ENCODE data around the gene DEFB124. TPM values are rescaled to one million over a fixed set of nuclear protein-coding genes. Genes with fewer than 3 reads are reported as not detected.

DEFB124 gene
- total and polyA plus RNA-seq, 2 of the 8 experiments (the other 6 are each of a cell fraction or from before 2014, with no cell fraction given), result not detected

DNA sequence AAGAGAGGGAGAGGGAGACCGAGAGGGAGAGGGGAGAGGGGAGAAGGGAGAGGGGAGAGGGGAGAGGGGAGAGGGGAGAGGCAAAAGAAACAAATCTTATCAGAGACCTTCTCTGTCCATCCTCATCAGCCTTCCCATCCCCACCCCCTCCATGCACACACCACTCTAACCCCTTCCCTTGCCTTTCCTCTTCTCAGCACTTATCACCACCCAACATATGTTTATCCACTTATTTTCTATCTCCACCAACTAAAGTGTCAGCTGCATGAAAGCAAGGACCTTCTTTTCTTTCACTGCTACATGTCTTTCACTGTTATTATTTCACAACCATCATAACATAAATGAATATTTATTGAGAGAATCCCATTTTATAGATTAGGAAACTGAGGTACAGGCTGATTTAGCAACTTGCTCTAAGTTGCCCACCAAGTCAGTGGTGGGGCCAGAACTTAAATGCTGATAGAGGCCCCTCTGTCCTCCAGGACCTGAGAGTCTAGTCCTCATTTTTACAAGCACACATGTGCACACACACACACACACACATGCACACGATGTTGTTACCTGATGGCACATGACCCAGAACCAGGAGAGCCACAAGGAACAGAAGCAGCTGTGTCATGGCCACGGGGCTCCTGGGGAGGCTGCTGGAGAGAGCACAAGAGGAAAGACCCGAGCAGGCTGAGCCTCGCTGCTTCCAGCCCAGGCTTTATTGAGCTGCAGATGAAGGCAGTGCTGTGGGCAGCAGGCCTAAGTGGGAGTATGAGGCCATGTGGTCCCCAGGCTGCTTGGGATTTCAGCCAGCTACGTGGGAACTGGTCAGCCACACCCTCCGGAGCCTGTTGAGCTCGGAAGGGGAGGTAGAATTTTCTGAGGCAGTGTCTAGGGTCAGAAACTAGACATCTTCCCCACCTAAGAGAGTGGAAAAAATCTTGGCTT, 2.3 kb downstream of the DEFB124 start:
- Histone ChIP-seq H2BK12ac (ENCODE audit: low read depth, low read length) (no peak overlapping the region), H3K4me2 (ENCODE audit: insufficient read depth in 1 of 2, low read depth in 2 of 2, low read length in 2 of 2) (no peak overlapping the region), H3K14ac (ENCODE audit: insufficient read length) (no peak overlapping the region), H3K79me2 (ENCODE audit: control insufficient read depth in 1 of 2, insufficient read depth in 2 of 2, low read length in 2 of 2) (no peaks in the 10 kb centered on the region), H3K36me3 (ENCODE audit: control insufficient read depth in 2 of 4, insufficient read depth in 4 of 4, low read length in 3 of 4) (no peaks in the 10 kb centered on the region), H3K79me1 (ENCODE audit: low read depth, low read length) (no peaks in the 10 kb centered on the region), H3K4ac (replicated peaks; ENCODE audit: insufficient read length, low read depth, low read length) (no peak overlapping the region), H3K23me2 (ENCODE audit: low read depth, low read length) (no peaks in the 10 kb centered on the region), H3K9ac (replicated peaks in 1 of 4; ENCODE audit: extremely low read depth in 1 of 4, low read depth in 3 of 4, low read length in 3 of 4) (no peak overlapping the region), H3K27me3 (replicated peaks in 1 of 4; ENCODE audit: control insufficient read depth in 3 of 4, extremely low read depth in 1 of 4, insufficient read depth in 3 of 4, low read length in 3 of 4) (no peaks in the 10 kb centered on the region), H2BK20ac (ENCODE audit: low read length) (no peak overlapping the region), H2AFZ (ENCODE audit: low read length) (no peak overlapping the region), H3K18ac (ENCODE audit: extremely low read depth, low read length) (no peak overlapping the region), H3K56ac (replicated peaks; ENCODE audit: insufficient read length, low read depth, low read length) (no peak overlapping the region), H3K27ac (ENCODE audit: low read depth, low read length) (no peak overlapping the region), H4K8ac (ENCODE audit: extremely low read depth, insufficient read depth, low read length) (no peak overlapping the region), H2AK5ac (ENCODE audit: low read depth, low read length) (no peak overlapping the region), H2BK15ac (ENCODE audit: low read length) (no peak overlapping the region), H3K9me3 (ENCODE audit: insufficient read depth in 2 of 2, low read depth in 1 of 2, low read length in 1 of 2) (peaks cover 52 to 63% of the 10 kb centered on the region in 2 experiments), H4K91ac (replicated peaks; ENCODE audit: insufficient read length, low read length) (no peak overlapping the region), H3K4me3 (ENCODE audit: extremely low read depth in 1 of 4, insufficient read depth in 2 of 4, low read depth in 3 of 4, low read length in 4 of 4) (no peak overlapping the region), H2BK5ac (ENCODE audit: low read depth, low read length) (no peak overlapping the region), H4K5ac (ENCODE audit: insufficient read length, low read depth, low read length) (no peak overlapping the region), H4K20me1 (replicated peaks in 1 of 2; ENCODE audit: control insufficient read depth in 1 of 2, insufficient read depth in 2 of 2, low read length in 2 of 2) (no peaks in the 10 kb centered on the region), H3K23ac (ENCODE audit: insufficient read length) (no peak overlapping the region), H2BK120ac (replicated peaks; ENCODE audit: low read depth, low read length) (no peak overlapping the region), H3K4me1 (replicated peaks in 1 of 4; ENCODE audit: control insufficient read depth in 3 of 4, insufficient read depth in 4 of 4, low read length in 3 of 4) (no peaks in the 10 kb centered on the region)
- CTCF ChIA-PET (ENCODE audit: partially characterized antibody), result interaction anchor here (1.5 kb wide), 1 partner anchor 12 kb away, joined by 3 read pairs; no protein-coding TSS in a partner anchor
- POLR2A ChIA-PET (ENCODE audit: partially characterized antibody), result interaction anchor here (0.8 kb wide), 1 partner anchor 79 kb away, joined by 3 read pairs; no protein-coding TSS in a partner anchor
- DNase-seq (ENCODE audit: low read depth in 1 of 2, low spot score in 2 of 2) (no peak), FAIRE-seq (no peak)
- 70% methylated on average over 7 of the region's 8 CpGs; no CpG with 5 or more reads in 1 of the 2 experiments for WGBS, 2 experiments (ENCODE audit: extremely low coverage in 1 of 2, insufficient coverage in 1 of 2, insufficient read length in 1 of 2, insufficient replicate concordance in 2 of 2, low coverage in 1 of 2, low lambda C conversion rate in 2 of 2, missing lambda C conversion rate in 1 of 2)
- TF ChIP-seq SP4 (IDR thresholded peaks at IDR 0.05; ENCODE audit: low read length), result no peak
